Renal cortex interstitium (tissue), 11 donors: Measurements from ENCODE around the gene SLC6A7. TPM values are rescaled to one million over a fixed set of nuclear protein-coding genes. Genes with fewer than 3 reads are reported as not detected.
"Not testable (repeated sequence)": the region's sequence is repeated elsewhere in the genome, so short reads cannot be mapped to it uniquely, and the experiment has no call there.

Experiments used
- DNase-seq, 11 donors: peaks; one replicate each; pipeline ENCODE4 v3.0.0-alpha.2; 2013; ENCODE audit warnings: low read depth in 9 of 11, low spot score in 4 of 11; ENCODE audit errors: extremely low read depth in 1 of 11
- polyA plus RNA-seq, 3 donors: library from polyadenylated mRNA; unstranded; fragments of 120-200 nt; gene quantifications; one replicate each; pipeline ENCODE4 v1.2.1, GENCODE V29; 2013; ENCODE audit not compliant: insufficient read length in 3 of 3

SLC6A7 gene
- polyA plus RNA-seq, 3 donors = 0.11 to 0.22 (median 0.17) TPM

DNA sequence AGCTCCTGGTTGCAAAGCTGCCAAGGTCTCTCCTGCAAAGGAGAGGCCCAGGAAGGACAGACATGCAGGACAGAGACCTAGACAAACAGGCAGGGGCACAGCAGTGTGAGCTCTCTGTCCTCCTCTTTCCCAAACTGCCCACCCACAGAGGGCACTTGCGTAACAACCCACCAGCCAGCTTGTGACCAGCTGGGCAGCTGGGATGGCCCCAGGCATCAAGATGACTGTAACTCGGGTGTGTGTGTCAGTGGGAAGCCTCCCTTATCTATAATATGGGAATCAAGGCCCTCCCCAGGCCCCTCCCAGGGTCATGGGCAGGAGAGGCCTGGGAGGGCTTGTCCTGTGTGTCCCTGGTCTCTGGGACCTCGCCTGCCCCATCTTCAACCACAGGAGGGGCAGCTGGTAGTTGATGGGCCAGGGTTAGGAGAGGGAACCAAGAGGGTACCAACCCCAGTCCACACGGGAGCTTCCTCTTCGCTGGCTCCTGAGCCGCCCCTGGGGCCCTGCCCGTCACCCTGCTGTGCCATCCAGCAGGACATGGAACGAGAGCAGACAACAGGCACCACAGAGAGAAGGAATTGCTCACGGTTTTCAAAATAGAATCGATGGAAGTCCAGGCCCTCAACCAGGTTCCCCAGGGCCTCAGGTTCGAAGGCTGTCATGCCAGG, 37.9 kb downstream of the SLC6A7 start:
- no peak for DNase-seq

DNA sequence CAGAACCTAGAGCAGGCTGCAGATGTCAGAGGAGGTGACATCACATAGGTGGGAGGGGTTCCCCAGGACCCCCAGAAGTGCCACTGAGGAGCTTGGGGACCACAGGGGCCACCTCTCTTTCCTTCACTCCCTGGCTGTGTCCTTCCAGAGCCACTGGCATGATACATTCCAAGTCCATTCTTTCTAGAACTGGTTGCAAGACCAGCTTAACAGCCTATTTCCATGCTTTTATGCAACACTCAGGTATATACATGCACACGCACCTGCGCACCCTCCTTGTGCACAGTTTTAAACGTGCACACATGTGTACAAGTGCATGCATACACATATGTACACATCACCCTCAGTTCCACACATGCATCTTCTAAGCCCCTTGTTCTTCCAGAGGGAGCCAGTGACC, 39.7 kb downstream of the SLC6A7 start:
- DNase-seq = no peak

DNA sequence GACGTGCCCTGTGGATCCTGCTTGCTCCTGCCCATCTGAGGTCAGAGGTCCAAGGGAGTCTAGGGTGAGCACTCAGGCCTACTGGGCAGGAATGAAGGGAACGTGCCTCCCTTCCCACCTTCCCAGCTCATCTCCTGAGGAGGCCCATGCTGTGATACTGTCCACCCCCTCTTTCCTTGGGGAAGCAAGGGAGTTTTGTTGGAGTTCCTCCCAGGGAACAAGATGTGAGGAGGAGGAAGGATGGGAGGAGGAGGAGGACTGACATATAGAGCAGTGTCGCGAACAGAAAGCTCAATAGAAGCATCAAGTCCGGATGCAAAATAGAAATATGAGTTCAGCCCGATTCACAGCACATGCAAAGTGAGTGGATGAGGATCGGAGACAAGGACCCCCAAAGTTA, 41.0 kb downstream of the SLC6A7 start:
- DNase-seq = peak in 1 of 11 donors; percentile 40

DNA sequence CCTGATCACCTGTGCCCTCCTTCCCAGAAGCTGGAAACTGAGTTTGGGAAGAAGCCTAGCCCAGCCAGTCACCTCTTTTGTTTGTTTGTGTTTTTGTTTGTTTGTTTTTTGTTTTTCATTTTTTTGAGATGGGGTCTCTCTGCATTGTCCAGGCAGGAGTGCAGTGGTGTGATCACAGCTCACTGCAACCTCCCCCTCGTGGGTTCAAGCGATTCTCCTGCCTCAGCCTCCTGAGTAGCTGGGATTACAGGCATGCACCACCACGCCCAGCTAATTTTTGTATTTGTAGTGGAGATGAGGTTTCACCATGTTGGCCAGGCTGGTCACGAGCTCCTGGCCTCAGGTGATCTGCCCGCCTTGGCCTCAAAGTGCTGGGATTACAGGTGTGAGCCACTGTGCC, 43.8 kb downstream of the SLC6A7 start:
- DNase-seq = not testable (repeated sequence)

DNA sequence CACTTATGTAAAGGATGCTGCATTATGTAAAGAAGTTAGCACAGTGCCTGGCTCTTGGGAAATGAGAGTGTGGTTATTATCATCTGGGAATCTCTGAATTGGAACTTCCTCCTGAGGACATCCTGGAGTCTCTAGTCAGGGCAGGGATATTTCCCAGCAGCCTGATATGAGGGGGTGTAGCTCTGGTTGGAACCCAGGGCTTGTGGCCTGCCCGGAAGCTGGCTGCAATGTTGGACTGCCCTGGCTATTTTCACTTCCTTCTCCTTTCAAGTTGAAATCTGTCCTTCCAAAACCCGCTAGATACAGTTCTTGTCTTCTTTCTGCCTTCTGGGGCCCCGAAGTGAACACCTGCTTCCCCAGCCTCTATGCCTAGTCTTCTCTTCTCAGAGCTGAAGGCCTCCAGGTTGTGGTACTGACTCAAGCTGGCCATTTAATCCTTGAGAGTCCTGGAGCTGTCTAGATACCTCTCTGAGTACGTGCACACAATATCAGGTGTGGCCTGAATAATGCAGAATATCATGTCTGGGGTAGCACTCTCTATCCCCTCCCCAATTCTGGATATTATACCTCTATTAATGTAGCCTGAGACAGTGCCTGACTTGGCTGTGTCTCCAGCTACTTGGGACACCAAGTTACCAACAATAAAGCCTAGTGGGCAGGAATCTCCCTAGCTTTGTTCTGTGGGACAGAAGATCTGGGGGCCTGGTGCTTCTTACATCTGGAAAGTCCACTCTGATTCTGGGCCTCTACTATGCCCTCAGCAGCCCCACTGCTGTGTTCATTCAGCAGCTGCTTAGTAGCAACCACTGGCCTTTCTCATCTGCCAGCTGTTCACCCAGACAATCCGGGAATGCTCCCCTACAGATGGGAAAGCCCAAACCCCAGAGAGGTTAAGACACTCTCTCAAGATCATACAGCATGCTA, 45.0 kb downstream of the SLC6A7 start:
- DNase-seq = no peak

DNA sequence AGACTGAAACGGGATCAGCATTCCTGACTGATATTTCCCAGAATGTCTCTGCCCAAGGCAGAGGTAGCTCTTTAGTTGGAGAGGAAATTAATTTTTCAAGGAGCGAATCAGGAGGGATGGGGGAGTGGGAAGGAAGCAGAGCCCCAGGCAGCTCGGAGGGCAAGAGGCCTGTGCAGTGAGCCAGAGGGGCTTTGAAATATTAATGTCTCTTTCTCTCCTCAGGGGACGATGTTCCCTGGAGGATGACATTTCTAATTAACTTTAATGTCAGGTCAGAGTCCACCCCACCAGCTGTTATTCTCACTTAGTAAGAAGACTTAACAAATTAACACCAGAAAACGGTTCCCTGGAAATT, 45.6 kb downstream of the SLC6A7 start:
- peak in 4 of 11 donors; percentile 38 to 56 (median 42) for DNase-seq

DNA sequence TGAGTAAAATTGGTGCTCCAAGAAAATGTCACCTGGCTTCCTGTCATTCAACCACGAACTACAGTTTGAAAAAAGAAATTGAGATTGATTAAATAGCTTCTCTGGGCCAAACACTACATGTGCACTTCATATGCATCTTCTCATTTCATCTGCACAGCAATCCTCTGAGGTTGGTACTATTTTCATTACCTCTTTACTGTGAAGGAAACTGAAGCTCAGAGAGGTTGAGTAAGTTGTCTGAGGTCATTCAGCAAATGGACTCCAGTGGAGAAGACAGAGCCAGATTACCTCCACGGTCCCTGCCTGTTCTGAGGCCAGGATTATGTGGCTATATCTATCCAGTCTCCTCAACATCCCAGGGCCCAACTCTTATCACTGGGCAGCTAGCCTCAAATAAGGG, 46.5 kb downstream of the SLC6A7 start:
- no peak for DNase-seq

DNA sequence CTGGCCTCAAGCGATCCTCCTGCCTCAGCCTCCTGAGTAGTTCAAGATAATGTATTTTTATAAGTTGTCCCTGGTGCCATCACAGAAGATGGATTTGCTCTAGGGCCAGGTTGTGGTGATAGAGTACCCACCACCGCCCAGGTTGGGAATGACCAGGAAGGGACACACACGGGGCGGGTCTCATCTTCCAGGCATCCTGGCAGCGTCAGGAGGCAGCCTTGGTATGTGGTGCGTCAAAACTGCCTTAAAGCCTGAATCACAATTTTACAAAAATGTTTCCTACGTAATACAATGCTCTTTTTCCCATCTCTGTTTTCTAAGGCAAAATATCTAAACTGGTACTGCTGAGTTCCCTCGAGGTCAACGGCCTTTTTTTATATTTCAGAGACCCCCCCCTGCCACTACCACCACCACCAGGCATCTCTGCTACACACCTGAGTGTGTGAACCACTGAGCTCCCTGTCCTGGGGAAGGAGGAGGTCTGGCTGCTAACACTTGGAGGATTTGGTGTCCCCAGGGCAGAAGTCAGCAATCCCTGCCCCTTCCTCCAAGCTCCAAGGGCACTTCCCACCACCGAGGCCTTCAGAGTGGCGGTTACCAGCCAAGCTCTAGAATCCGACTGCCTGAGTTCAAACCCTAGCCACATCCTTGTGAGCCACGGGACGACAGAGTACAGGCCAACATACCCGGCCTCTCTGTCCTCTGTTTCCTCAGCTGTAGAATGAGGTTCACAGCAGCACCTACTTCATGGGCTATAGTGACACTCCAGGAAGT, 47.3 kb downstream of the SLC6A7 start:
- no peak for DNase-seq

DNA sequence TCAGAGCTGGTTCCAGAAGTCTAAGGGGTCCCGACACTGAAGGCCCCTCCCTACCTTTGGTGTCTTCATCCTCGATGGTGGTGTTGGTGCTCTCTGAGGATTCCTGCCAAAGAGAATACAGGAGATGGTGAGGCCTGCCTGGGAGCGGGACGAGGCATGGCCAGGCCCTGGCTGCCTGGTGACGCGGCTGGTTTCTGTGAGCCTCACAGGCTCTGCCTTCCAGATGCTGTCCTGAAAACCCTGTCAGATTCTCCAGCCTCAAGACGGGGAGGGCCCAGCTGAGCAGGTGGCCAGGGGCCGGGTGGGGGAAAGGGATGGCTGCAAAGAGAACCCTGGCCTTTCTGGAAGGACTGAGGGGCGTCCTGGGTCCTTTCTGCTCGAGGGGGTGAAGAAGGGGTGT, 48.8 kb downstream of the SLC6A7 start:
- DNase-seq = no peak

DNA sequence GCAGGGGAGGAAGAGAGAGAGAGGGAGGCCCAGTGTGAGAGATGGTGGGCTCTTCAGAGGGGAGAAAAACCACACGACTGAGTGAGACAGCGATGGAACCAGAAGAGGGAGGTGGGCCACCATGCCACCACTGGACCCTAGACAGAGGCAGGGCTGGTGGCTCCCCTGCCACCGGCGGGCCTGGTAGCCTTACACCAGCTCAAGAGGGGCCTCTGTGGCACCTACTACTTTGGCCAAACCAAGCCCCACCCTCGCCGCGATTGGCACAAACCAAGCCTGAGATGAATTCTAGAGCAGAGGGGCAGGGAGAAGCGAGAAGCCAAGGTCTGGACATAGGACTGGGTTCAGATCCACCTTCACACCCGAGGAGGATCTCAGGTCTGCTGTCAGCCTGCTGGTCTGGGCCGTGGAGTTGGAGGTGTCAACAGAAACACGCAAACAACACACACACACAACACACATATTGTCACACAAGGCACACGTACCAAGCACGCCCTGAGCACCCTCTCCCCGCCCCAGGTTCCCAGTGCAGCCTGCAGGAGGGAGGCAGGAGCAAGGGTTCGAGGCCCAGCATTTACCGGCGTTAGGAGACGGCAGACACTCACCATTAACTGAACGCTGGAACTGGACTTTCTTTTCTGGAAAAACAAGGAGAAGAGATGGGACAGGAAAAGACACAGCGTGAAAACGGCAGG, 49.4 kb downstream of the SLC6A7 start:
- no peak for DNase-seq

DNA sequence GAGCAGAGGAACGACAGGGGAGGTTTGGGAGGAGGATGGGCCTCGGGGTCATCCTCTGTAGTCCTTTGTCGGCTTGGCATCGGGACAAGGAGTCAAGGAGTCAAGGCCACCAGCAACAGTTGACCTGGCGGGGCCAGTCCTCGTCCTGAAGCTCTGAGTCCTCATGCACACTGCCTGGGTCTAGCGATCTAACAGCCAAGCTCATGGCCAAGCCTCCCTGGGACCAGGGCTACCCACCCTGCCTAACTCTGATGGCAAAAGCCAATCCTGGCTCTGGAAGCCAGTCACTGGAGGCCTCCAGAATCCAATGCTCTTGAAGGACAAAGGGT, 49.9 kb downstream of the SLC6A7 start:
- DNase-seq = no peak

DNA sequence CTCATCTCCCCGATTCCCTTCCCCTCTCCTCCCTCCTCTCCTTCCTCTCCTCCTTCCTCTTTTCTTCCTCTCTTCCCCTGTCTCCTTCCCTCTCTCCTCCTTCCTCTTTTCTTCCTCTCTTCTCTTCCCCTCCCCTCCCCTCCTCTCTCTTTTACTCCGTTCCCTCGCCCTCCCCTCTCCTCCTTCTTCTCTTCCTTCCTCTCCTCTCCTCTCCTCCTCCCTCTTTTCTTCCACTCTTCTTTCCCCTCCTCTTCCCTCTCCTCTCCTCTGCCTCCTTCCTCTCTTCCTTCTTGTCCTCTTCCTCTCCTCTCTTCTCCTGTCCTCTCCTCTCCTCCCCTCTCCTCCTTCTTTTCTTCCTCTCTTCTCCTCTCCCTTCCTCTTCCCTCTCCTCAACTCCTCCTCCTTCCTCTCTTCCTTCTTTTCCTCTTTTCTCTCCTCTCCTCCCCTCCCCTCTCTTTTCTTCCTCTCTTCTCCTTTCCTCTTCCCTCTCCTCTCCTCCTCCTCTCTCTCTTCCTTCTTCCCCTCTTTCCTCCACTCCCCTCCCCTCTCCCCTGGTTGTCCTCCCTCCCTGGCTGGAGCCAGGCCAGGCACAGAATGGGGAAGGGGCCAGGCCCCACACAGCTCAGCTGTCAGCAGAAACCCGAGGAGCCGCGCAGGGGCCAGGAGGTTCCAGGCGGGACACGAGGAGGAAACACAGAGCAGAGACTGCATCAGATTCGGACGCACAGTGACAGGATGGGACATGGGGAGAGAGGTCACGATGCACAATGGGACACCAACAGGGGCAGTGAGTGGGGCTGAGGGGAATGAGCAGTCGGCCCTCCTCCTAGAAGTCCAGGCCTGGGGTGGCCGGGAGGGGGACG, 51.7 kb downstream of the SLC6A7 start:
- DNase-seq = no peak

DNA sequence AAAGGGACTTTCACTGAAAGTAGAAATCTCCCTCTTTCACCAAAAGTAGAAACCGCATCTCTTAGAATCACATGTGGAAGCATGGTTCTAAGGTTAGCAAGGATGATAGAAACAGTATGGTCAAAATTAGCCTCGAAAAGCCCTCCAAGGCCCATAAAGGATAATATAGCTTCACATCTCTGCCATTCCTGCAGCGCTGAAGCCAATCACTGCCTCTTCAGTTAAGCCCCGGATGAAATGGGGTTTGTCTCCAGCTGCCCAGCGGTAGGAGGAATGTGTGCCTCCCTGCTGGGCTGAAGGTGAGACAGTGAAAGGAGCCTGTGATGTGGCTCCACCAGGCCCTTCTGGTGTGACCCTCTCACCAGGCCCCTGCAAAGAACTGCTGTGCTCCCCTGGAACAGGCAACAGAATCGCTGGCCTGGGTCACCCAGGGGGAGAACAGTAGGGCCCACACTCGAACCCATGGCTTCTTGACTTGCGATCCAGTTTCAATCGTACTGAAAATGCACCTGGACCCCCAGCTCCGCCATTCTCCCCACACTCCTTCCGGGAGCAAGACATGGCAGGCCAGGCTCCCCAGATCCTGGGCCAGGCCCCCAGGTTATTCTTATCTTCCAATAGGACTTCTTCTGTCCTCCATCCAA, 52.5 kb downstream of the SLC6A7 start:
- no peak for DNase-seq

DNA sequence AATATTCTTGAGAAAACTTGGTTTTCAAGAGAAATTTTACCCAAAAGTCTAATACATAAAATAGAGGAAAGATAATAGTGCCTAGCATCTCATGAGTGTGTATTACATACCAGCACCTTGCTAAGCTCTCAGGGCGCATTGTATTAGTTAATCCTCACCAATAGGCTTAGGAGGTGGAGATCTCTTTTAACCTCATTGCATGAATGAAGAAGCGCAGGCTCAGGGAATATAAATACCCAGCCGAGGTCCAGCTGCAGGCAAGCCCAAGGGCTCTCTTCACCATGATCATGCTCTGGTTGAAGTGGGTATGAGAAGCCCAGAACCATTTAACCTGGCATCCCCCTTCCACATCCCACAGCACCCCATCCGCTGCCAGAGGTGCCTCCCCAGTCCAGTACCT, 53.7 kb downstream of the SLC6A7 start:
- DNase-seq = no peak

DNA sequence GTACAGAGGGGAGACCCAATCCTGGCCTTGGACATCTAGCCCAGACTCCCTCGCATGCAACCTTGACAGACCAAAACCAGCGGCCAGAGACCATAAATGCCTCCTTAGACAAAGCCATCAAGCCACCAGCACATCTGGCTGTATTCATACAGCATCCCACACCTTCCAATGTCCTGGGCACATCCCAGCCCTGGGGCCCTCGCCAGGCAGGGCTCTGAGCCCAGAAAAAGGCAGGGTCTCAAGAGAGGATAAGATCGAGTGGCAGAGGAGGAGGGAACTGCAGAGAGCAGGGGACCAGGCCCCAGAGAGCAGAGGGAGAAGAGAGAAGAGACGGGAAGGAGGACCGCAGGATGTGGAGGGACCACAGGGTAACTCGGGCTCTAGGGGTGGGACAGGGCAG, 54.3 kb downstream of the SLC6A7 start:
- no peak for DNase-seq

DNA sequence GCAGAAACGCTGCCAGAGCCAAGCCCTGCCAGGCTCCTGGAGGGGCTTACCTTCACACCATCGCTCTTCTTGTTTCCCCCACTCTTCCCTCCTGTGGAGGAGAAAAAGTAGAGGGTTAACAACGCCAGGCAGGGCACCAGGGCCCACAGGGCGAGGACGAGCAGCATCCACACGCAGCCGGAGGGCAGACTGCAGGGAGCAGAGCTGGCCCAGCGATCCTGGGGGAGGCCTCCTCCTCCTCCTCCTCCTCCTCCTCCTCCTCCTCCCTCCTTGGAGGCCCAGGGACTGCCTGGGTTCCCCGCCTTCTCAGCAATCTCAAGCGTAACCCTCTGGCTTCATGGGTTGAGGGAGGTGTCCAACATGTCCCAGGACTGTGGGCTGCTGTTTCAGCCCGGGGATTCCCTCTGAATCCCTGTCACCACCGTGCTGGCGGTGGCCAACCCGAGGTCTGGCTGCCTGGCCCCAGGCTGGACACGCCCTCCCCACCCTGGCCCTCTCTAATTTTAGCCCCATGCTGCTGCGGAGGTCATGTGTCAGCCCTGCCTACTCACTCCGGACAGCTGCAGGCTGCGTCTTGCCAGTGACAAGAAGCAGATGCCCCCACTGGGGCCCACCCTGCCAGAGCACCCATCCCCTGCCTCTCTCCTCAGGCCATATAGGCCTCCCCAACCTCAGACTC, 55.4 kb downstream of the SLC6A7 start:
- no peak for DNase-seq

DNA sequence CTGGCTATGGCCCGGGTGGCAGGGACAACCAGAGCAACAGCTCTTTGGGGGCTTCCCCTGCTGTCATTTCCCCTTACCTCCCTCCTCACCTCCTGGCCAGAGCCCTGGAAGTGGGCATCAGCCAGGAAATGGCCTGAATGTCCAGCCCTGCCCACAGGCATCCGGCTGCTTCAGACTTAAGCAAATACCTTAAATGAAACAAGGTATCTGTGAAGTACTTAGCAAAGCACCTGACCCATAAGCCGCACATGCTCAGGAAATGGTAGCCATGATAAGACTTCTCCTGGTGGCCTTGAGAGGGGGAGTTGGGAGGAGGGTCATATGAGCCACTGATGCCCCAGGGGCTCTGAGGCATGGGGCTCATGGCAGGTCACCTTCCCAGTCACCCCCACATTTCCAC, 55.9 kb downstream of the SLC6A7 start:
- DNase-seq = no peak

DNA sequence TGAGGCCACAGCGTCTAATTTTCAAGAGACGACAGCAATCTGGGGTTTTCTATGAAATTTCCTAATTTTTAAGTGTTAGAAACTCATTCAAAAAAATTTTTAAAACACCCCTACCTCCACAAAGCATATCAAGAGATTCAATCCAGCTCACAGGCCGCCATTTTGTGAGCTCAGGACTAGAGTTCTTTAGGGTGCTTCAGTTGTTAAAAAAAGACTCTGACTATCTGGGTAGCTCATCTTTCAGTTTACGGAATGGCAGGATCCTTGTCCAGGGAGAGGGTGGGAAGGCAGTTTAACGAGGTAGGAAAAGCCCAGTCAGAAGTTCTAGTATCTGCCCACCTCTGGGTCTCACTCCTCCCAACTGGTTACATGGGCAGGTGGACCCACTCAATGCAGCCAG, 56.6 kb downstream of the SLC6A7 start:
- no peak for DNase-seq
